PC-3 (cell line): Measurements from ENCODE around the gene WDFY4. TPM values are rescaled to one million over a fixed set of nuclear protein-coding genes. Genes with fewer than 3 reads are reported as not detected.
A peak's percentile ranks its signal among the peaks of the same experiment; 100 is the strongest.

Experiments used
- ATAC-seq: fragments of 200-7000 bp; cut with Tn5 transposase; 2 replicates; pipeline ENCODE4 v1.9.1; 2020; ENCODE audit warnings: mild to moderate bottlenecking, moderate library complexity
- BruUV-seq: library from RNA; stranded (reverse); fragments of 400-500 nt; replicated peaks from 2 replicates; lab custom pipeline; 2021; lab: Mats Ljungman, UMichigan
- CTCF ChIA-PET: fragments of 300-600 bp; sonication (Branson Sonifier 250); formaldehyde crosslinking; loops from one replicate; lab custom pipeline; 2022; ENCODE audit warnings: antibody characterized with exemption; lab: Charles Lee
- POLR2A ChIA-PET: fragments of 300-600 bp; sonication (Branson Sonifier 250); formaldehyde crosslinking; loops from one replicate; lab custom pipeline; 2022; ENCODE audit warnings: antibody characterized with exemption; ENCODE audit not compliant: unreplicated experiment; lab: Charles Lee
- DNase-seq: peaks from one replicate; pipeline ENCODE4 v3.0.0-alpha.2; 2015
- H2AFZ ChIP-seq: fragments of 300-600 bp; sonication (generic); 2 replicates; pipeline ENCODE4 v1.6.0; 2016; ENCODE audit warnings: antibody characterized with exemption, low read length
- H3F3A ChIP-seq: fragments of 300-600 bp; sonication (generic); one replicate; pipeline ENCODE4 v1.6.0; 2017; ENCODE audit warnings: antibody characterized with exemption, low read length, control low read depth, mild to moderate bottlenecking; ENCODE audit not compliant: unreplicated experiment
- H3K27ac ChIP-seq: fragments of 300-600 bp; sonication (generic); 2 replicates; pipeline ENCODE4 v1.5.1; 2016; ENCODE audit warnings: mild to moderate bottlenecking, low read length
- H3K27me3 ChIP-seq: fragments of 300-600 bp; sonication (generic); 2 replicates; pipeline ENCODE4 v1.6.1; 2016; ENCODE audit warnings: low read length, mixed read lengths
- H3K36me3 ChIP-seq: fragments of 300-600 bp; sonication (generic); 2 replicates; pipeline ENCODE4 v1.6.1; 2016; ENCODE audit warnings: low read depth, mixed run types, low read length, mixed read lengths
- H3K4me1 ChIP-seq: fragments of 300-600 bp; sonication (generic); 2 replicates; pipeline ENCODE4 v1.5.1; 2016; ENCODE audit warnings: low read length; ENCODE audit not compliant: insufficient read depth
- H3K4me2 ChIP-seq: fragments of 300-600 bp; sonication (generic); 2 replicates; pipeline ENCODE4 v1.6.0; 2016; ENCODE audit warnings: low read length
- H3K4me3 ChIP-seq: fragments of 300-600 bp; sonication (generic); 2 replicates; pipeline ENCODE4 v1.5.1; 2016; ENCODE audit warnings: mild to moderate bottlenecking, low read length, mixed read lengths
- H3K79me2 ChIP-seq: fragments of 300-600 bp; sonication (generic); 2 replicates; pipeline ENCODE4 v1.6.1; 2017; ENCODE audit warnings: low read length, mixed read lengths
- H3K9ac ChIP-seq: fragments of 300-600 bp; sonication (generic); 2 replicates; pipeline ENCODE4 v1.6.0; 2016; ENCODE audit warnings: mild to moderate bottlenecking, low read length
- H3K9me2 ChIP-seq: fragments of 300-600 bp; sonication (generic); replicated peaks from 2 replicates; pipeline ENCODE4 v1.6.1; 2016; ENCODE audit warnings: mixed run types, low read length, mixed read lengths
- H3K9me3 ChIP-seq: fragments of 300-600 bp; sonication (generic); 2 replicates; pipeline ENCODE4 v1.6.1; 2016; ENCODE audit warnings: low read length, mixed read lengths
- H4K20me1 ChIP-seq: fragments of 300-600 bp; sonication (generic); 2 replicates; pipeline ENCODE4 v1.6.1; 2016; ENCODE audit warnings: low read length, mixed read lengths
- EZH2 ChIP-seq: fragments of 300-600 bp; sonication (generic); IDR thresholded peaks from one replicate; pipeline ENCODE4 v1.6.1; 2017; ENCODE audit warnings: antibody characterized with exemption, mild to moderate bottlenecking, low read length; ENCODE audit not compliant: unreplicated experiment
- EZH2phosphoT487 ChIP-seq: fragments of 300-600 bp; sonication (generic); IDR thresholded peaks from 2 replicates; pipeline ENCODE4 v1.6.1; 2018; ENCODE audit warnings: mild to moderate bottlenecking, antibody characterized with exemption, low read length, borderline replicate concordance
- intact Hi-C: fragments of 100-400 bp; cut with micrococcal nuclease; formaldehyde crosslinking; loops from 2 replicates; pipeline ENCODE4 v1.9.0; 2023
- total RNA-seq: library from RNA; depleted of rRNA; stranded (reverse); fragments of >200 nt; gene quantifications from 2 replicates; pipeline ENCODE4 v1.2.3, GENCODE V29; 2014
- TF ChIP-seq, protein P1 (sequence below): fragments of 300-600 bp; sonication (generic); conservative IDR thresholded peaks from 2 replicates; pipeline ENCODE4 v1.5.1; 2017; ENCODE audit warnings: antibody characterized with exemption, low read depth, mild to moderate bottlenecking, low read length

Gene WDFY4
- total RNA-seq, 1 experiment from 2014 or later: not detected

DNA sequence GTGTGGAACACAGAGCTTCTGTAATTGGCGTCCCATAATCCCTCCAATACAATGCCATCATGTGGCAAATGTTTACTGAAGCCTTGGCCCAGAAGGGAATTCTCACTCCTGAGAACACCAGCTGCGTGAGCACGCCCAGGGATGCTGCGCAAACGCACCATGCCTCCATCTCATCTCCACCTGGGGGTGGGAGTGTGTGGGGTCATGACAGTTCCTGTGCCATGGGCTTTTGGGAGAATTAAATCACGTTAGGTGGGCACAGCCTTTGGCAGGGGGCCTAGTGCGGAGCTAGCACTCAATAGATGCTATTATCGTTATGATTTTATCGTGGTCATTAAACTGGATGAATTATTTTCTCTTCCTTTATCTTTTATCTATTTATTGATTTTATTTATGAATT, 15.8 kb downstream of the WDFY4 start:
- DNase-seq (no peak), ATAC-seq (no peak)
- Histone ChIP-seq H3K36me3 (no peaks in the 10 kb centered on the region), H3K9me2 (no peaks in the 10 kb centered on the region), H3K9me3 (no peaks in the 10 kb centered on the region), H4K20me1 (no peaks in the 10 kb centered on the region), H3F3A (no peaks in the 10 kb centered on the region), H3K9ac (no peak overlapping the region), H3K27me3 (peaks cover 95% of the 10 kb centered on the region), H3K79me2 (no peaks in the 10 kb centered on the region), H3K4me2 (no peak overlapping the region), H3K4me1 (no peaks in the 10 kb centered on the region), H3K27ac (no peak overlapping the region), H2AFZ (no peak overlapping the region), H3K4me3 (no peak overlapping the region)
- POLR2A ChIA-PET: no interaction called here
- CTCF ChIA-PET: no interaction called here
- no TSS peak for BruUV-seq
- intact Hi-C loops: no loop called here
- TF ChIP-seq, protein P1, sequence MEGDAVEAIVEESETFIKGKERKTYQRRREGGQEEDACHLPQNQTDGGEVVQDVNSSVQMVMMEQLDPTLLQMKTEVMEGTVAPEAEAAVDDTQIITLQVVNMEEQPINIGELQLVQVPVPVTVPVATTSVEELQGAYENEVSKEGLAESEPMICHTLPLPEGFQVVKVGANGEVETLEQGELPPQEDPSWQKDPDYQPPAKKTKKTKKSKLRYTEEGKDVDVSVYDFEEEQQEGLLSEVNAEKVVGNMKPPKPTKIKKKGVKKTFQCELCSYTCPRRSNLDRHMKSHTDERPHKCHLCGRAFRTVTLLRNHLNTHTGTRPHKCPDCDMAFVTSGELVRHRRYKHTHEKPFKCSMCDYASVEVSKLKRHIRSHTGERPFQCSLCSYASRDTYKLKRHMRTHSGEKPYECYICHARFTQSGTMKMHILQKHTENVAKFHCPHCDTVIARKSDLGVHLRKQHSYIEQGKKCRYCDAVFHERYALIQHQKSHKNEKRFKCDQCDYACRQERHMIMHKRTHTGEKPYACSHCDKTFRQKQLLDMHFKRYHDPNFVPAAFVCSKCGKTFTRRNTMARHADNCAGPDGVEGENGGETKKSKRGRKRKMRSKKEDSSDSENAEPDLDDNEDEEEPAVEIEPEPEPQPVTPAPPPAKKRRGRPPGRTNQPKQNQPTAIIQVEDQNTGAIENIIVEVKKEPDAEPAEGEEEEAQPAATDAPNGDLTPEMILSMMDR: no peak
- no peak for TF ChIP-seq EZH2phosphoT487

DNA sequence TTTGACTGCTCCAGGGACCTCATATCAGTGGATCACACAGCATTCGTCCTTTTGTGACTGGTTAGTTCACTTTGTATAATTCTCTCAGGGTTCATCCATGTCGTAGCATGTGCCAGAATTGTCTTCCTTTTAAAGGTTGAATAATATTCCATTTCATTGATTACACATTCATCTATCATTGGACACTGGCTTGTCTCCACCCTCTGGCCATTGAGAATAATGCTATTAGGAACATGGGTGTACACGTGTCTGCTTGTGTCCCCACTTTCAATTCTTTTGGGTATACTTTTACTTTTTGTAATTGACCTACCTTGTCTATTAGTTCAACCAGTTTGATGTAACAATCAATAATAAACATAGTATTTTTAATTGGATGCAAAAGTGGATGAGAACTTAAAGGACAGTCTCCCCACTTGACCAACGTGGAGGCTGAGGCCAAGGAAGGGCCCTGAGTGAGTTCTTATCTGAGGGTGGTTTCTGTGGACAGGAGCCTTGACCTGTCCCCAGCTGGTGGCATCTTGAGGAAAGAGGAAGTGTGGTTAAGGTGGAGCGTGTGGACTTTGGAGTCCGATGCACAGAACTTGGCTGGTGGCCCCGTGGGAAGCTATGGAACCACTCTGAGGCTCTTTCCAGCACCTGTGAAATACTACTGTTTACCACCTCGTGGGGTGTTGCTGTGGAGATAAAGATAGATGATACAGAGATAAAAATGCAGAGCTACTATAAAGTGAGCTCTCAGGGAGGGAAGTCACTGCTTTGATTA, 16.6 kb downstream of the WDFY4 start:
- Histone ChIP-seq H3K27ac (no peak overlapping the region), H3K79me2 (no peaks in the 10 kb centered on the region), H3K4me3 (no peak overlapping the region), H3K36me3 (no peaks in the 10 kb centered on the region), H3K9ac (no peak overlapping the region), H4K20me1 (no peaks in the 10 kb centered on the region), H3K4me2 (no peak overlapping the region), H3F3A (no peaks in the 10 kb centered on the region), H2AFZ (no peak overlapping the region), H3K27me3 (peaks cover 97% of the 10 kb centered on the region), H3K9me2 (no peaks in the 10 kb centered on the region), H3K4me1 (no peaks in the 10 kb centered on the region), H3K9me3 (no peaks in the 10 kb centered on the region)
- BruUV-seq: no TSS peak
- POLR2A ChIA-PET: no interaction called here
- ATAC-seq: no peak
- CTCF ChIA-PET: interaction anchor here (0.5 kb wide), 1 partner anchor 87 kb away, joined by 3 read pairs; no protein-coding TSS in a partner anchor
- DNase-seq: no peak
- TF ChIP-seq, protein P1: 0 out of 2 replicates have a peak, but pooled peaks have one; percentile 26
- TF ChIP-seq EZH2: no peak
- intact Hi-C loops: no loop called here

DNA sequence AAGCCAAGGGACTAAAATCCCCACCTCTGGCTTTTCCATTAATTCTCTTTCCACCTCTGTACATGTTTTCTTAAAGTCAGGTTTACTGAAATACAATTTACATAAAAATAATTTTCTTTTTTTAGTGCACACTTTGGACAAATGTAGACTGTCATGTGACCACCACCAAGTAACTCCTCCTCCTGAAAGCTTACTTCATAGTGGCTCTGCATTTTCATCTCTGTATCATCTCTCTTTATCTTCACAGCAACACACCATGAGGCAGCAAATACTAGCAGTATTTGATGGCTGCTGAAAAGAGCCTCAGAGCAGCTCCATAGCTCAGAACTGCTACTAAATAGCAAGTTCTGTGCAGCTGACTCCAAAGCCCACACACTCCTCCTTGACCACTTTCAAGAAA, 17.3 kb downstream of the WDFY4 start:
- ChIA-PET POLR2A (no interaction called here), CTCF (interaction anchor here (0.5 kb wide), 1 partner anchor 87 kb away, joined by 3 read pairs; no protein-coding TSS in a partner anchor)
- no peaks in the 10 kb centered on the region for H3K9me2 ChIP-seq
- H3K27me3 ChIP-seq: peaks cover 98% of the 10 kb centered on the region
- no peak overlapping the region for H2AFZ ChIP-seq
- no peaks in the 10 kb centered on the region for H3K79me2 ChIP-seq
- H3K4me2 ChIP-seq: no peak overlapping the region
- H3K36me3 ChIP-seq: no peaks in the 10 kb centered on the region
- ATAC-seq (no peak), DNase-seq (no peak)
- no peak overlapping the region for H3K4me3 ChIP-seq
- H3F3A ChIP-seq: no peaks in the 10 kb centered on the region
- H4K20me1 ChIP-seq: no peaks in the 10 kb centered on the region
- no TSS peak for BruUV-seq
- intact Hi-C loops: no loop called here
- H3K9me3 ChIP-seq: no peaks in the 10 kb centered on the region
- H3K9ac ChIP-seq: no peak overlapping the region
- H3K27ac ChIP-seq: no peak overlapping the region
- TF ChIP-seq EZH2phosphoT487: no peak
- TF ChIP-seq EZH2: no peak
- TF ChIP-seq, protein P1: no peak
- H3K4me1 ChIP-seq: no peaks in the 10 kb centered on the region
